ENCODE data around the gene IL3RA. TPM values are rescaled to one million over a fixed set of nuclear protein-coding genes. Genes with fewer than 3 reads are reported as not detected.
A peak's percentile ranks its signal among the peaks of the same experiment; 100 is the strongest.

Gene IL3RA
- total RNA-seq, 1 experiment from 2014 or later = not detected

DNA sequence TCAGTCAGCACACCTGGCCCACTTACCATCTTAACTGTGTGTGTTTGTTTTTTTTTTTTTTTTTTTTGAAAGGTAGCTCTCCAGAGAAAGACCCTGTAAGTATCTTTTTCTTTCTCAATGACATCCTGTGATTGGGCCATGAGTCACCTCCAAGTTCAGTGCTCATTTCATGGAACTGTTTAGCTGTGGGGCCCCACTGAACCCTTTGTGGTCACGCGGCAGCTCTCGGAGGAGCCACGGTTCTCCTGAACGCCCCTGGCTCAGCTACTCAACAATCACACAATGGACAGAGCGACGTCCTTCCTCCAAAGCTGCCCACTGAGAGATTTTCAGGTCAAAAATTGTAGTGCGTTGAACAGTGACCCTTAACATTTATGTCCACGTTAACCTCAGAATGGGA is 14.2 kb upstream of the IL3RA start:
- H3K36me3 Mint-ChIP-seq (ENCODE audit: insufficient read depth, unreplicated experiment) = no peaks in the 10 kb centered on the region
- Histone ChIP-seq H3K36me3 (ENCODE audit: control insufficient read depth, insufficient read depth, low read length) (no peaks in the 10 kb centered on the region), H3K4me3 (ENCODE audit: low read depth, low read length) (no peak overlapping the region), H3K9me3 (no peaks in the 10 kb centered on the region), H3K27me3 (replicated peaks; ENCODE audit: control insufficient read depth, insufficient read depth, low read length) (no peaks in the 10 kb centered on the region), H3K4me1 (no peaks in the 10 kb centered on the region)
- intact Hi-C loops (cut with micrococcal nuclease; ENCODE audit: unreplicated experiment) = loop anchor here (10.0 kb wide), 1 partner anchor 78 kb away; no protein-coding TSS in a partner anchor
- H3K4me3 Mint-ChIP-seq (ENCODE audit: unreplicated experiment) = no peak overlapping the region
- H3K9me3 Mint-ChIP-seq (ENCODE audit: unreplicated experiment) = no peaks in the 10 kb centered on the region
- ChIA-PET POLR2A (no interaction called here), CTCF (no interaction called here)
- H3K27me3 Mint-ChIP-seq (ENCODE audit: insufficient read depth, unreplicated experiment) = peaks cover 6% of the 10 kb centered on the region
- no peak overlapping the region for H3K27ac Mint-ChIP-seq (ENCODE audit: unreplicated experiment)
- no peaks in the 10 kb centered on the region for H3K4me1 Mint-ChIP-seq (ENCODE audit: low read depth, unreplicated experiment)
- no TSS peak for BruUV-seq (replicated peaks)
- TF ChIP-seq, protein P1, sequence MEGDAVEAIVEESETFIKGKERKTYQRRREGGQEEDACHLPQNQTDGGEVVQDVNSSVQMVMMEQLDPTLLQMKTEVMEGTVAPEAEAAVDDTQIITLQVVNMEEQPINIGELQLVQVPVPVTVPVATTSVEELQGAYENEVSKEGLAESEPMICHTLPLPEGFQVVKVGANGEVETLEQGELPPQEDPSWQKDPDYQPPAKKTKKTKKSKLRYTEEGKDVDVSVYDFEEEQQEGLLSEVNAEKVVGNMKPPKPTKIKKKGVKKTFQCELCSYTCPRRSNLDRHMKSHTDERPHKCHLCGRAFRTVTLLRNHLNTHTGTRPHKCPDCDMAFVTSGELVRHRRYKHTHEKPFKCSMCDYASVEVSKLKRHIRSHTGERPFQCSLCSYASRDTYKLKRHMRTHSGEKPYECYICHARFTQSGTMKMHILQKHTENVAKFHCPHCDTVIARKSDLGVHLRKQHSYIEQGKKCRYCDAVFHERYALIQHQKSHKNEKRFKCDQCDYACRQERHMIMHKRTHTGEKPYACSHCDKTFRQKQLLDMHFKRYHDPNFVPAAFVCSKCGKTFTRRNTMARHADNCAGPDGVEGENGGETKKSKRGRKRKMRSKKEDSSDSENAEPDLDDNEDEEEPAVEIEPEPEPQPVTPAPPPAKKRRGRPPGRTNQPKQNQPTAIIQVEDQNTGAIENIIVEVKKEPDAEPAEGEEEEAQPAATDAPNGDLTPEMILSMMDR (IDR thresholded peaks at IDR 0.05; ENCODE audit: insufficient read depth in 1 of 2, low read depth in 1 of 2, low read length in 1 of 2, severe bottlenecking in 1 of 2, unreplicated experiment in 1 of 2) = no peak
- DNase-seq = no peak

DNA sequence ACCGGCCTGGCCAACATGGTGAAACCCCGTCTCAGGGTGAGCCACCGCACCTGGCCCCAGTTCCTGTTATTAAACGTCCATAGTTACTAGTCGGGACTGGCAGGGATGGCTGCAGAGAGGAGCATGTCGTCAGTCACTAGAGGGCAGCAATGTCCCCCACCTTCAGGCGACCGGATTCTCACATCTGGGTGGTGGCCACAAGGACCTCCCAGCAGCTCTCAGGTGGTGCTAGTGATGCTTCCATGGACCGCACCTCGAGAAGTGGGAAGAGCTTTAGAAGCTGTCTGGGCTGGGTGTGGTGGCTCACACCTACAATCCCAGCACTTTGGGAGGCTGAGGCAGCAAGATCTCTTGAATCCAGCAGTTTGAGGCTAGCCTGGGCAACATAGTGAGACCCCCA is 13.3 kb upstream of the IL3RA start:
- H3K27me3 Mint-ChIP-seq (ENCODE audit: insufficient read depth, unreplicated experiment) = peaks cover 6% of the 10 kb centered on the region
- H3K4me1 Mint-ChIP-seq (ENCODE audit: low read depth, unreplicated experiment) = no peaks in the 10 kb centered on the region
- no TSS peak for BruUV-seq (replicated peaks)
- H3K27ac Mint-ChIP-seq (ENCODE audit: unreplicated experiment) = no peak overlapping the region
- ChIA-PET POLR2A (no interaction called here), CTCF (no interaction called here)
- Histone ChIP-seq H3K27me3 (replicated peaks; ENCODE audit: control insufficient read depth, insufficient read depth, low read length) (no peaks in the 10 kb centered on the region), H3K4me3 (ENCODE audit: low read depth, low read length) (no peak overlapping the region), H3K9me3 (no peaks in the 10 kb centered on the region), H3K36me3 (ENCODE audit: control insufficient read depth, insufficient read depth, low read length) (no peaks in the 10 kb centered on the region), H3K4me1 (no peaks in the 10 kb centered on the region)
- no peak overlapping the region for H3K4me3 Mint-ChIP-seq (ENCODE audit: unreplicated experiment)
- TF ChIP-seq, protein P1 (IDR thresholded peaks at IDR 0.05; ENCODE audit: insufficient read depth in 1 of 2, low read depth in 1 of 2, low read length in 1 of 2, severe bottlenecking in 1 of 2, unreplicated experiment in 1 of 2) = peak; percentile 34 to 38
- H3K9me3 Mint-ChIP-seq (ENCODE audit: unreplicated experiment) = no peaks in the 10 kb centered on the region
- intact Hi-C loops (cut with micrococcal nuclease; ENCODE audit: unreplicated experiment) = loop anchor here (10.0 kb wide), 1 partner anchor 79 kb away; no protein-coding TSS in a partner anchor
- H3K36me3 Mint-ChIP-seq (ENCODE audit: insufficient read depth, unreplicated experiment) = no peaks in the 10 kb centered on the region
- peak; percentile 64 to 70 for DNase-seq

DNA sequence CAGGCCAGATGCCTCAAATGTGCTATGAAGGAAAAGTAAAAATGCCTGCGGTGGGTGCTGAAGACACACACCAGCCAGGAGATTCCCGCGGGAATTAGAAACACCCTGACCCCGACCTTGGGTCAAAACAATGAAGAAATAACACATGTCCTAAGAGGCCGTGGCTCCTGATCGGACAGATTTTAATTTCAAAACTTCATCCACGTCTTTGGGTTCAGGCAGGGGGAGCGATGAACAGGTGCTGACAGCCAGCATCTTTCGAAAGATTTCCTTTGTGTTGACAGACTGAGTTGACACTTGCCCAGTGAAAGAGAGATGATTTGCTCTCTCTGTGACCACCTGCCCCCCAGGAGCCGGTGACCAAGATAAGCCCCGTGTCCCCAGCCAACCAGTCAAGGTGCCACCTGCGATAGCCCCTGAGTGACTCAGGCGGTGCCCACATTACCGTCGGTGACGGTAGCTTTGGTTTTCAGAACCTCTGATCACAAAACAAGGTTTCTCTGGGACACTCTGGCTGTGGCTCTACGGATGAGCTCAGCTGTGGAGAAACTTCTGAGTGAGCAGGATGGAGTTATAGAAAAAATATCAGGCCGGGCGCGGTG is 11.0 kb upstream of the IL3RA start:
- Mint-ChIP-seq H3K27me3 (ENCODE audit: insufficient read depth, unreplicated experiment) (peaks cover 6% of the 10 kb centered on the region), H3K4me1 (ENCODE audit: low read depth, unreplicated experiment) (no peaks in the 10 kb centered on the region), H3K36me3 (ENCODE audit: insufficient read depth, unreplicated experiment) (no peaks in the 10 kb centered on the region), H3K4me3 (ENCODE audit: unreplicated experiment) (no peak overlapping the region), H3K27ac (ENCODE audit: unreplicated experiment) (no peak overlapping the region), H3K9me3 (ENCODE audit: unreplicated experiment) (no peaks in the 10 kb centered on the region)
- Histone ChIP-seq H3K4me1 (no peaks in the 10 kb centered on the region), H3K36me3 (ENCODE audit: control insufficient read depth, insufficient read depth, low read length) (no peaks in the 10 kb centered on the region), H3K4me3 (ENCODE audit: low read depth, low read length) (no peak overlapping the region), H3K27me3 (replicated peaks; ENCODE audit: control insufficient read depth, insufficient read depth, low read length) (no peaks in the 10 kb centered on the region), H3K9me3 (no peaks in the 10 kb centered on the region)
- no peak for DNase-seq
- TF ChIP-seq, protein P1 (IDR thresholded peaks at IDR 0.05; ENCODE audit: insufficient read depth in 1 of 2, low read depth in 1 of 2, low read length in 1 of 2, severe bottlenecking in 1 of 2, unreplicated experiment in 1 of 2) = no peak
- ChIA-PET POLR2A (no interaction called here), CTCF (no interaction called here)
- BruUV-seq (replicated peaks) = no TSS peak
- intact Hi-C loops (cut with micrococcal nuclease; ENCODE audit: unreplicated experiment) = loop anchor here (10.0 kb wide), 1 partner anchor 81 kb away; no protein-coding TSS in a partner anchor

Data from Caco-2 (cell line).